C4-2B (cell line): ENCODE results near the gene IGSF5.
"Not testable (repeated sequence)": the region's sequence is repeated elsewhere in the genome, so short reads cannot be mapped to it uniquely, and the experiment has no call there.

Experiments used
- ZFX ChIP-seq: fragments of 450-650 bp; IDR thresholded peaks from 2 replicates; pipeline ENCODE4 v1.6.1; 2017
- TF ChIP-seq, protein P1 (sequence below): fragments of 450-650 bp; conservative IDR thresholded peaks from 2 replicates; pipeline ENCODE4 v1.5.1; 2017; ENCODE audit warnings: mild to moderate bottlenecking

DNA sequence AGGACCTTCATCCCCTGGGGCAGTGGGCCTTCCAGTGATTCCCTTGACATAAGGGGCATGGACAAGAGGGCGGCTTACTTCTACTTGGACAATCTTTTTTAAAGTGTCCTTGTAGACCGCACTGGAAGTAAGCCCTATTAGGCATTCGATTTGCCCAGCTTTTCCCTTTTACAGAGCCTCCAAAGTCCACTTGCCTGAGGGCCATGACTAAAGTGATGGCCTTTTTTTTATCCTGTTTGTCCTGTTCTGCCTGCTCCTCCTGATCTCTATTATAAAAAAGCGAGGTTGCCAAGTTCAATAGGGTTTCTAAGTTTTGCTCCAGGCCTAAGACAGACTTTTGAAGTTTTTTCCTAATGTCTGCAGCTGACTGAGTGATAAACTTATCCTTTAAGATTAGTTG, 2.4 kb upstream of the IGSF5 start:
- TF ChIP-seq, protein P1, sequence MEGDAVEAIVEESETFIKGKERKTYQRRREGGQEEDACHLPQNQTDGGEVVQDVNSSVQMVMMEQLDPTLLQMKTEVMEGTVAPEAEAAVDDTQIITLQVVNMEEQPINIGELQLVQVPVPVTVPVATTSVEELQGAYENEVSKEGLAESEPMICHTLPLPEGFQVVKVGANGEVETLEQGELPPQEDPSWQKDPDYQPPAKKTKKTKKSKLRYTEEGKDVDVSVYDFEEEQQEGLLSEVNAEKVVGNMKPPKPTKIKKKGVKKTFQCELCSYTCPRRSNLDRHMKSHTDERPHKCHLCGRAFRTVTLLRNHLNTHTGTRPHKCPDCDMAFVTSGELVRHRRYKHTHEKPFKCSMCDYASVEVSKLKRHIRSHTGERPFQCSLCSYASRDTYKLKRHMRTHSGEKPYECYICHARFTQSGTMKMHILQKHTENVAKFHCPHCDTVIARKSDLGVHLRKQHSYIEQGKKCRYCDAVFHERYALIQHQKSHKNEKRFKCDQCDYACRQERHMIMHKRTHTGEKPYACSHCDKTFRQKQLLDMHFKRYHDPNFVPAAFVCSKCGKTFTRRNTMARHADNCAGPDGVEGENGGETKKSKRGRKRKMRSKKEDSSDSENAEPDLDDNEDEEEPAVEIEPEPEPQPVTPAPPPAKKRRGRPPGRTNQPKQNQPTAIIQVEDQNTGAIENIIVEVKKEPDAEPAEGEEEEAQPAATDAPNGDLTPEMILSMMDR, result not testable (repeated sequence)
- TF ChIP-seq ZFX, result not testable (repeated sequence)
